ENCODE measurements around the gene TTBK1. TPM values are rescaled to one million over a fixed set of nuclear protein-coding genes. Genes with fewer than 3 reads are reported as not detected.

TTBK1 gene
- total RNA-seq, 1 experiment from 2014 or later, result not detected

- intact Hi-C loops (cut with micrococcal nuclease), result no loop called here
- BruUV-seq (replicated peaks), result no TSS peak
- H3K4me3 Mint-ChIP-seq (ENCODE audit: unreplicated experiment), result no peak overlapping the region
- ChIA-PET CTCF (no interaction called here), POLR2A (no interaction called here)
- no peak overlapping the region for H3K27ac Mint-ChIP-seq (ENCODE audit: low read depth, unreplicated experiment)
- H3K4me1 Mint-ChIP-seq (ENCODE audit: insufficient read depth, unreplicated experiment), result no peaks in the 10 kb centered on the region
- H3K36me3 Mint-ChIP-seq (ENCODE audit: insufficient read depth, unreplicated experiment), result no peaks in the 10 kb centered on the region
- H3K9me3 Mint-ChIP-seq (ENCODE audit: unreplicated experiment), result no peaks in the 10 kb centered on the region
- DNase-seq (ENCODE audit: unreplicated experiment), result peak; percentile 26
- TF ChIP-seq, protein P1, sequence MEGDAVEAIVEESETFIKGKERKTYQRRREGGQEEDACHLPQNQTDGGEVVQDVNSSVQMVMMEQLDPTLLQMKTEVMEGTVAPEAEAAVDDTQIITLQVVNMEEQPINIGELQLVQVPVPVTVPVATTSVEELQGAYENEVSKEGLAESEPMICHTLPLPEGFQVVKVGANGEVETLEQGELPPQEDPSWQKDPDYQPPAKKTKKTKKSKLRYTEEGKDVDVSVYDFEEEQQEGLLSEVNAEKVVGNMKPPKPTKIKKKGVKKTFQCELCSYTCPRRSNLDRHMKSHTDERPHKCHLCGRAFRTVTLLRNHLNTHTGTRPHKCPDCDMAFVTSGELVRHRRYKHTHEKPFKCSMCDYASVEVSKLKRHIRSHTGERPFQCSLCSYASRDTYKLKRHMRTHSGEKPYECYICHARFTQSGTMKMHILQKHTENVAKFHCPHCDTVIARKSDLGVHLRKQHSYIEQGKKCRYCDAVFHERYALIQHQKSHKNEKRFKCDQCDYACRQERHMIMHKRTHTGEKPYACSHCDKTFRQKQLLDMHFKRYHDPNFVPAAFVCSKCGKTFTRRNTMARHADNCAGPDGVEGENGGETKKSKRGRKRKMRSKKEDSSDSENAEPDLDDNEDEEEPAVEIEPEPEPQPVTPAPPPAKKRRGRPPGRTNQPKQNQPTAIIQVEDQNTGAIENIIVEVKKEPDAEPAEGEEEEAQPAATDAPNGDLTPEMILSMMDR (IDR thresholded peaks at IDR 0.05; ENCODE audit: unreplicated experiment), result no peak
- peaks cover 40% of the 10 kb centered on the region for H3K27me3 Mint-ChIP-seq (ENCODE audit: insufficient read depth, unreplicated experiment)
Measured at GRCh38 chr6:43283905-43284304, 40.6 kb downstream of the TTBK1 start.

DNA sequence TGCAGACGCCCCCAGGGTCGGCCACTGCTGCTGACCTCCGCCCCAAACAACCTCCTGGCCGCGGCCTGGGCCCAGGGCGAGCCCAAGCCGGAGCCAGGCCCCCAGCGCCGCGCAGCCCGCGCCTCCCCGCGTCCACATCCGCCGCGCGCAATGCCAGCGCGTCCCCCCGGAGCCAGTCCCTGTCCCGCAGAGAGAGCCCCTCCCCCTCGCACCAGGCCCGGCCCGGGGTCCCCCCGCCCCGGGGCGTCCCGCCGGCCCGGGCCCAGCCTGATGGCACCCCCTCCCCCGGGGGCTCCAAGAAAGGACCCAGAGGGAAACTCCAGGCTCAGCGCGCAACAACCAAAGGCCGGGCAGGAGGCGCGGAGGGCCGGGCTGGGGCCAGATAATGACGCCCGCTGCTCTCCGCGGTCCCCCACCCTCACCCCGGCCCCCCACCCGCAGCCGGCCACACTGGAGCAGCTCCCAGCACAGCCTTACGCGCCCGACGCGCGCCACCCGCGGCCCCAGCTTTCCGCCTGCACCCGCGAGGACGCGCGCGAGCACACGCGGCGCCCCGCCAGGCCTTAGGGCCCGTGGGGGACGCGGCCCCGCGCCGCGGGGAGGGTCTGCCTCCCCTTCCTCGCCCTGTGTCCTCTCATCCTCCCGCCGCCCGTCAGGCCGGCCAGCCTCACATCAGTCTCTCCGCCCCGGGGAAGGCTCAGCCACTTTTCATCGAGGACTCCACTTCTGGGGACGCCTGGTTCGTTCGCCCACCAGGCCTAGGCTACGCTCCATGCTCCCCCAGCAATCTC, 41.9 kb downstream of the TTBK1 start:
- POLR2A ChIA-PET, result no interaction called here

GRCh38 chr6:43285832-43286231, 42.6 kb downstream of the TTBK1 start:
- DNase-seq (ENCODE audit: unreplicated experiment), result no peak
- intact Hi-C loops (cut with micrococcal nuclease), result no loop called here
- peaks cover 38% of the 10 kb centered on the region for H3K27me3 Mint-ChIP-seq (ENCODE audit: insufficient read depth, unreplicated experiment)
- TF ChIP-seq, protein P1 (IDR thresholded peaks at IDR 0.05; ENCODE audit: unreplicated experiment), result no peak
- H3K4me1 Mint-ChIP-seq (ENCODE audit: insufficient read depth, unreplicated experiment), result no peaks in the 10 kb centered on the region
- H3K4me3 Mint-ChIP-seq (ENCODE audit: unreplicated experiment), result no peak overlapping the region
- ChIA-PET CTCF (no interaction called here), POLR2A (no interaction called here)
- no peaks in the 10 kb centered on the region for H3K36me3 Mint-ChIP-seq (ENCODE audit: insufficient read depth, unreplicated experiment)
- no peaks in the 10 kb centered on the region for H3K9me3 Mint-ChIP-seq (ENCODE audit: unreplicated experiment)
- no peak overlapping the region for H3K27ac Mint-ChIP-seq (ENCODE audit: low read depth, unreplicated experiment)
- no TSS peak for BruUV-seq (replicated peaks)

More for the DNA sequence above, 41.9 kb downstream of the TTBK1 start:
- no peak overlapping the region for H3K4me3 Mint-ChIP-seq (ENCODE audit: unreplicated experiment)
- no peak overlapping the region for H3K27ac Mint-ChIP-seq (ENCODE audit: low read depth, unreplicated experiment)
- TF ChIP-seq, protein P1 (IDR thresholded peaks at IDR 0.05; ENCODE audit: unreplicated experiment), result no peak
- H3K27me3 Mint-ChIP-seq (ENCODE audit: insufficient read depth, unreplicated experiment), result peaks cover 40% of the 10 kb centered on the region
- DNase-seq (ENCODE audit: unreplicated experiment), result no peak
- H3K4me1 Mint-ChIP-seq (ENCODE audit: insufficient read depth, unreplicated experiment), result no peaks in the 10 kb centered on the region
- CTCF ChIA-PET, result no interaction called here
- H3K36me3 Mint-ChIP-seq (ENCODE audit: insufficient read depth, unreplicated experiment), result no peaks in the 10 kb centered on the region
- no TSS peak for BruUV-seq (replicated peaks)
- H3K9me3 Mint-ChIP-seq (ENCODE audit: unreplicated experiment), result no peaks in the 10 kb centered on the region
- intact Hi-C loops (cut with micrococcal nuclease), result no loop called here

DNA sequence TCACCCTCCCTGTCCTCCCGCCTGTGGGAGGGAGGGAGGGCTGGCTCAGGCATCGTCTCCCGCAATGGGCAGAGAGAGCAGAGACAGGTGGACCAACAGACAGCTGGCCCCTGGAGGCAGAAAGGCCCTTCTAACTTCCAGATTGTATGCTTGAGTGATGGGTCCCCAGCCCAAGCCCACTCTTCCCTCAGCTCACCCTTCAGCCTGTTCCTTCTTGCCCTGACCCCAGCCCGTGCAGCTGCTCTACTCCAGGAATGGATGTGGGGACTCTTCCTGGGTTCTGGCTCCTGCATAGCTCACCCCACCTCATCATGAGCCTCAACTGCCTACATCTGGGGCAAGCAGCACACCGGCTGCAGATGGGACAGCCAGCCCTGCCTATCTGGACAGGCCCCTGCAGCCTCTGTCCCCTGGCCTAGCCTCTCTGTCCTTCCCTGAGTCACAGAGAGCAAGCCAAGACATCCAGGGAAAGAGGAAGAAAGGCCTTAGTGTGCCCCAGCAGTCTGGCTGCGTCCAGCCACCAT, 43.2 kb downstream of the TTBK1 start:
- no TSS peak for BruUV-seq (replicated peaks)
- H3K4me3 Mint-ChIP-seq (ENCODE audit: unreplicated experiment), result no peak overlapping the region
- TF ChIP-seq, protein P1 (IDR thresholded peaks at IDR 0.05; ENCODE audit: unreplicated experiment), result no peak
- no peak for DNase-seq (ENCODE audit: unreplicated experiment)
- H3K36me3 Mint-ChIP-seq (ENCODE audit: insufficient read depth, unreplicated experiment), result no peaks in the 10 kb centered on the region
- POLR2A ChIA-PET, result no interaction called here
- H3K9me3 Mint-ChIP-seq (ENCODE audit: unreplicated experiment), result no peaks in the 10 kb centered on the region
- CTCF ChIA-PET, result interaction anchor here (0.6 kb wide), 2 partner anchors 57 to 254 kb away, joined by 3 read pairs; no protein-coding TSS in a partner anchor
- H3K27me3 Mint-ChIP-seq (ENCODE audit: insufficient read depth, unreplicated experiment), result peaks cover 31% of the 10 kb centered on the region
- no peaks in the 10 kb centered on the region for H3K4me1 Mint-ChIP-seq (ENCODE audit: insufficient read depth, unreplicated experiment)
- no peak overlapping the region for H3K27ac Mint-ChIP-seq (ENCODE audit: low read depth, unreplicated experiment)
- intact Hi-C loops (cut with micrococcal nuclease), result no loop called here
